H9 (cell line): Measurements from ENCODE around the gene MRPL43. TPM values are rescaled to one million over a fixed set of nuclear protein-coding genes. Genes with fewer than 3 reads are reported as not detected.

Experiments
- DNase-seq: peaks from one replicate; pipeline ENCODE4 v3.0.0-alpha.2; 2017
- H2AFZ ChIP-seq: one replicate; pipeline ENCODE4 v1.6.1; 2013; ENCODE audit warnings: mild to moderate bottlenecking, low read length, control low read depth, moderate library complexity
- H2AK5ac ChIP-seq: 2 replicates; pipeline ENCODE4 v1.6.1; 2013; ENCODE audit warnings: low read length, control low read depth, mixed read lengths; ENCODE audit not compliant: insufficient read length
- H2BK120ac ChIP-seq: one replicate; pipeline ENCODE4 v1.6.1; 2013; ENCODE audit warnings: low read depth, mild to moderate bottlenecking, low read length, control low read depth, inconsistent platforms; ENCODE audit not compliant: poor library complexity, severe bottlenecking
- H2BK12ac ChIP-seq: 2 replicates; pipeline ENCODE4 v1.6.1; 2013; ENCODE audit warnings: low read length, control low read depth, mixed read lengths, low read depth; ENCODE audit not compliant: insufficient read length
- H2BK15ac ChIP-seq: 2 replicates; pipeline ENCODE4 v1.6.1; 2013; ENCODE audit warnings: low read depth, low read length, control low read depth
- H2BK20ac ChIP-seq: one replicate; pipeline ENCODE4 v1.6.1; 2013; ENCODE audit warnings: low read depth, mild to moderate bottlenecking, low read length, control low read depth, inconsistent platforms; ENCODE audit not compliant: poor library complexity, severe bottlenecking
- H2BK5ac ChIP-seq: 2 replicates; pipeline ENCODE4 v1.6.1; 2013; ENCODE audit warnings: low read length, control low read depth, mixed read lengths; ENCODE audit not compliant: insufficient read length
- H3K14ac ChIP-seq: 2 replicates; pipeline ENCODE4 v1.6.1; 2013; ENCODE audit warnings: low read length, control low read depth; ENCODE audit not compliant: insufficient read depth
- H3K18ac ChIP-seq: 2 replicates; pipeline ENCODE4 v1.6.1; 2013; ENCODE audit warnings: low read depth, mild to moderate bottlenecking, mixed read lengths, low read length, control low read depth; ENCODE audit not compliant: insufficient read length
- H3K23ac ChIP-seq: 2 replicates; pipeline ENCODE4 v1.6.1; 2013; ENCODE audit warnings: low read length, control low read depth, mixed read lengths, low read depth; ENCODE audit not compliant: insufficient read length
- H3K23me2 ChIP-seq: 2 replicates; pipeline ENCODE4 v1.6.1; 2013; ENCODE audit warnings: low read depth, mild to moderate bottlenecking, mixed read lengths, low read length, control low read depth; ENCODE audit not compliant: insufficient read length, poor library complexity, severe bottlenecking
- H3K27ac ChIP-seq: 2 replicates; pipeline ENCODE4 v1.5.1; 2013; ENCODE audit warnings: low read length, control low read depth, mixed read lengths, low read depth; ENCODE audit not compliant: insufficient read length
- H3K27me3 ChIP-seq: 2 replicates; pipeline ENCODE4 v1.6.1; 2013; ENCODE audit warnings: low read length, control low read depth, inconsistent platforms; ENCODE audit not compliant: insufficient read depth
- H3K4ac ChIP-seq: 2 replicates; pipeline ENCODE4 v1.6.1; 2013; ENCODE audit warnings: low read depth, mild to moderate bottlenecking, control low read depth, inconsistent platforms, low read length, moderate library complexity
- H3K4me1 ChIP-seq: 2 replicates; pipeline ENCODE4 v1.6.1; 2013; ENCODE audit warnings: low read length, control low read depth, inconsistent platforms; ENCODE audit not compliant: insufficient read depth
- H3K4me2 ChIP-seq: 2 replicates; pipeline ENCODE4 v1.6.1; 2013; ENCODE audit warnings: low read length, control low read depth, mixed read lengths; ENCODE audit not compliant: insufficient read length, insufficient read depth
- H3K56ac ChIP-seq: 2 replicates; pipeline ENCODE4 v1.6.1; 2013; ENCODE audit warnings: low read depth, mild to moderate bottlenecking, mixed read lengths, low read length, control low read depth; ENCODE audit not compliant: insufficient read length
- H3K79me1 ChIP-seq: 2 replicates; pipeline ENCODE4 v1.6.1; 2013; ENCODE audit warnings: low read depth, mild to moderate bottlenecking, moderate library complexity, low read length, control low read depth, inconsistent platforms; ENCODE audit not compliant: insufficient read depth, poor library complexity, severe bottlenecking
- H3K79me2 ChIP-seq: 2 replicates; pipeline ENCODE4 v1.6.1; 2013; ENCODE audit warnings: low read length, control low read depth, inconsistent platforms; ENCODE audit not compliant: insufficient read depth
- H3K9ac ChIP-seq: 2 replicates; pipeline ENCODE4 v1.6.1; 2013; ENCODE audit warnings: low read length, control low read depth, mixed read lengths; ENCODE audit not compliant: insufficient read length; ENCODE audit errors: extremely low read depth
- H3K9me3 ChIP-seq: one replicate; pipeline ENCODE4 v1.6.1; 2013; ENCODE audit warnings: low read depth, low read length, inconsistent platforms; ENCODE audit not compliant: control insufficient read depth
- H3T11ph ChIP-seq: one replicate; pipeline ENCODE4 v1.6.1; 2013; ENCODE audit warnings: mild to moderate bottlenecking, low read length, control low read depth, inconsistent platforms
- H4K20me1 ChIP-seq: one replicate; pipeline ENCODE4 v1.6.1; 2013; ENCODE audit not compliant: control insufficient read depth, insufficient read length, insufficient read depth
- H4K5ac ChIP-seq: 2 replicates; pipeline ENCODE4 v1.6.1; 2013; ENCODE audit warnings: low read depth, mild to moderate bottlenecking, mixed read lengths, low read length, control low read depth; ENCODE audit not compliant: insufficient read length
- H4K8ac ChIP-seq: replicated peaks from 2 replicates; pipeline ENCODE4 v1.6.1; 2013; ENCODE audit warnings: low read length, control low read depth, mixed read lengths, low read depth; ENCODE audit not compliant: insufficient read length
- H4K91ac ChIP-seq: 2 replicates; pipeline ENCODE4 v1.6.1; 2013; ENCODE audit warnings: low read depth, mild to moderate bottlenecking, moderate library complexity, mixed read lengths, low read length, control low read depth; ENCODE audit not compliant: insufficient read length
- H3K27ac Mint-ChIP-seq, 3 experiments: 2 replicates in 2 of 3; 3 replicates in 1 of 3; pipeline ENCODE4 v1.8.0; 2020 to 2021; ENCODE audit warnings: mixed read lengths in 3 of 3, mild to moderate bottlenecking in 1 of 3, moderate library complexity in 1 of 3
- H3K27me3 Mint-ChIP-seq: 2 replicates; pipeline ENCODE4 v1.8.0; 2021; ENCODE audit warnings: low read depth, mild to moderate bottlenecking, moderate library complexity, mixed read lengths
- H3K36me3 Mint-ChIP-seq, 3 experiments: 2 replicates in 2 of 3; 3 replicates in 1 of 3; pipeline ENCODE4 v1.8.0; 2020 to 2021; ENCODE audit warnings: low read depth in 3 of 3, mixed read lengths in 3 of 3; ENCODE audit not compliant: insufficient read depth in 1 of 3
- H3K4me1 Mint-ChIP-seq, 2 experiments: 2 replicates each; pipeline ENCODE4 v1.8.0; 2020; ENCODE audit warnings: mixed read lengths in 2 of 2
- H3K4me3 Mint-ChIP-seq, 2 experiments: 2 replicates in 1 of 2; 3 replicates in 1 of 2; pipeline ENCODE4 v1.8.0; 2020 to 2021; ENCODE audit warnings: mild to moderate bottlenecking in 2 of 2, mixed read lengths in 2 of 2, moderate library complexity in 1 of 2
- H3K9me3 Mint-ChIP-seq, 2 experiments: 2 replicates in 1 of 2; 3 replicates in 1 of 2; pipeline ENCODE4 v1.8.0; 2020; ENCODE audit warnings: mild to moderate bottlenecking in 2 of 2, mixed read lengths in 2 of 2, moderate library complexity in 1 of 2
- CTCF ChIP-seq: fragments of 200-600 bp; sonication (generic); conservative IDR thresholded peaks from 3 replicates; pipeline ENCODE4 v1.8.0; 2021; ENCODE audit warnings: antibody characterized with exemption, mild to moderate bottlenecking
- WGBS: extraction: QIAGEN DNeasy Blood & Tissue Kit; methylation state at CpG from one replicate; pipeline ENCODE4 v1.1.7; 2013; ENCODE audit warnings: missing lambda C conversion rate, low lambda C conversion rate, mixed read lengths; ENCODE audit not compliant: insufficient read length; ENCODE audit errors: extremely low coverage; 5-methylcytosine and 5-hydroxymethylcytosine counted together
- total RNA-seq: library from RNA; stranded (reverse); gene quantifications from 2 replicates; pipeline ENCODE4 v1.2.1, GENCODE V29; 2021

Gene MRPL43
- total RNA-seq, 1 experiment from 2014 or later: 70.3 TPM

DNA sequence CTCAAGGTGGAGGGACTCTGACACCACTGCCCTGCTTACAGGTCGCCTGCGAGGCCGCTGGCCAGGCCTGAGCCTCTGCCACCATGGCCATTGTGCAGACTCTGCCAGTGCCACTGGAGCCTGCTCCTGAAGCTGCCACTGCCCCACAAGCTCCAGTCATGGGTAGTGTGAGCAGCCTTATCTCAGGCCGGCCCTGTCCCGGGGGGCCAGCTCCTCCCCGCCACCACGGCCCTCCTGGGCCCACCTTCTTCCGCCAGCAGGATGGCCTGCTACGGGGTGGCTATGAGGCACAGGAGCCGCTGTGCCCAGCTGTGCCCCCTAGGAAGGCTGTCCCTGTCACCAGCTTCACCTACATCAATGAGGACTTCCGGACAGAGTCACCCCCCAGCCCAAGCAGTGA lies 15.2 kb upstream of the MRPL43 start:
- H2AK5ac ChIP-seq: no peak overlapping the region
- H3K27me3 Mint-ChIP-seq: no peaks in the 10 kb centered on the region

More for the DNA sequence above, 15.2 kb upstream of the MRPL43 start:
- Histone ChIP-seq H3K23ac (no peak overlapping the region), H4K5ac (no peak overlapping the region), H3K4ac (no peak overlapping the region), H2BK120ac (no peak overlapping the region), H4K91ac (no peak overlapping the region), H3K27ac (no peak overlapping the region), H3K14ac (no peak overlapping the region), H3K4me1 (peaks cover 2% of the 10 kb centered on the region; the same call in 1 of the 2 replicates), H2BK15ac (no peak overlapping the region), H3K4me2 (no peak overlapping the region), H2BK5ac (no peak overlapping the region), H2AFZ (no peak overlapping the region), H3K56ac (no peak overlapping the region), H3K79me2 (no peaks in the 10 kb centered on the region; the same call in 1 of the 2 replicates), H3K23me2 (peaks cover 27% of the 10 kb centered on the region), H3K27me3 (no peaks in the 10 kb centered on the region), H3K9me3 (no peaks in the 10 kb centered on the region), H4K20me1 (no peaks in the 10 kb centered on the region), H2BK20ac (no peak overlapping the region), H4K8ac (no peak overlapping the region), H3K9ac (no peak overlapping the region), H3K79me1 (no peaks in the 10 kb centered on the region), H3T11ph (no peak overlapping the region), H3K18ac (no peak overlapping the region), H2BK12ac (no peak overlapping the region)
- H3K27ac Mint-ChIP-seq: no peak overlapping the region; a peak in 1 of 7 replicates
- H3K9me3 Mint-ChIP-seq: no peaks in the 10 kb centered on the region; a peak in 2 of 5 replicates
- WGBS: no CpG with 5 or more reads among the region's 11 CpGs
- peaks cover 17 to 22% of the 10 kb centered on the region in 2 experiments for H3K4me1 Mint-ChIP-seq
- no peak for DNase-seq
- peaks cover 19 to 46% (median 41%) of the 10 kb centered on the region in 3 experiments; a peak in 6 of 7 replicates for H3K36me3 Mint-ChIP-seq
- no peak overlapping the region for H3K4me3 Mint-ChIP-seq
- no peak for TF ChIP-seq CTCF
